GM21528 (cell line): Measurements from ENCODE around the gene TADA2A.
"Not testable (repeated sequence)": the region's sequence is repeated elsewhere in the genome, so short reads cannot be mapped to it uniquely, and the experiment has no call there.

Source experiments
- ATAC-seq: cut with Tn5 transposase; IDR thresholded peaks from one replicate; pipeline ENCODE4 v1.9.1; 2021; ENCODE audit warnings: mild to moderate bottlenecking, moderate library complexity; ENCODE audit not compliant: unreplicated experiment, low FRiP score

Gene TADA2A

DNA sequence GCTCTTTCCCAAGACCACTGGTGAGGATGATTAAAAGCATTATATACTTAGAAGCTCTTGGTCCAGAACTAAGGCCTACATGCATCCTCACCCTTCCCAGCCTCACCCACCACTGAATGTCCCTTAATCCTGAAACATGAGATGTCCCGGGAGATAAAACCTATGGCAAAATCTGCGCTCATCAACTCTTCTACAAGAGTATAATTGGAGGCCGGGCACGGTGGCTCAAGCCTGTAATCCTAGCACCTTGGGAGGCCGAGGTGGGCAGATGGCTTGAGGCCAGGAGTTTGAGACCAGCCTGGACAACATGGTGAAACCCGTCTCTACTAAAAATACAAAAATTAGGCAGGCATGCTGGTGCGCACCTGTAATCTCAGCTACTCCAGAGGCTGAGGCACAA is 13.3 kb upstream of the TADA2A start:
- ATAC-seq = no peak

DNA sequence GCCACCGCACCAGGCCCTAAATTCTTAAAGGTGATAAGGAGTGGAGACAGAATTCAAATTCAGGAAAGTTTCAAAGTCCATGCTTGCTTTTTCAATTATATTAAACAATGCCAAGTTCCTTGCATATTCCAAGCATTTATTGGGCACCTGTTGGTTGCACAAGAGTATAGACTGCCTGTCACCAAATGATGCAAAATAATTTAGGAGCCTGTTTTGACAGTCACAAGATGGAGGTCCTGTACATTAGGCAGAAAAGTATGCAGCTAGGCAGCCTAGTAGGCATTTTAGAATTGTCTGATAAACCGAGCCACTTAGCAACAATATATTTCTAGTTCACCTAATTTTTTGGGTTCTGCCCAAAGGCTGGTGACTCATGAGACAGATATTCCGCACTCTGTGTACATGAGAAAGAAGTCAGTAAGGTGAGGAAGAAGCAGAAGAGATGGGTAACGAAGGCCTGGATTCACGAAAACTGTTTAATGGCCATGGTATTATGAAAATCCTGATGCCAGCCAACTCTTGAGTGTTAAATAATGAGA is 7.4 kb upstream of the TADA2A start:
- ATAC-seq = no peak

DNA sequence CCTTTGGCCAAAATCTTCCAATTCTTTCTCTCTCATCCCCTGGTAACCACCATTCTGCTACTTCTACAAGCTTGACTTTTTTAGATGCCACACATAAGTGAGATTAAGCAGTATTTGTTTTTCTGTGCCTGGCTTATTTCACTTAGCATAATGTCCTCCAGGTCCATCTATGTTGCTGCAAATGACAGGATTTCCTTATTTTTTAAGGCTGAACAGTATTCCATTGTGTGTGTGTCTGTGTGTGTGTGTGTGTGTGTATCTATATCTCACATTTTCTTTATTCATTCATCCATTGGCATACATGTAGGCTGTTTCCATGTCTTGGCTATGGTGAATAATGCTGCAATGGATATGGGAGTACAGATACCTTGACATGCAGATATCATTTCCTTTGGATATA is 6.2 kb upstream of the TADA2A start:
- ATAC-seq = no peak

DNA sequence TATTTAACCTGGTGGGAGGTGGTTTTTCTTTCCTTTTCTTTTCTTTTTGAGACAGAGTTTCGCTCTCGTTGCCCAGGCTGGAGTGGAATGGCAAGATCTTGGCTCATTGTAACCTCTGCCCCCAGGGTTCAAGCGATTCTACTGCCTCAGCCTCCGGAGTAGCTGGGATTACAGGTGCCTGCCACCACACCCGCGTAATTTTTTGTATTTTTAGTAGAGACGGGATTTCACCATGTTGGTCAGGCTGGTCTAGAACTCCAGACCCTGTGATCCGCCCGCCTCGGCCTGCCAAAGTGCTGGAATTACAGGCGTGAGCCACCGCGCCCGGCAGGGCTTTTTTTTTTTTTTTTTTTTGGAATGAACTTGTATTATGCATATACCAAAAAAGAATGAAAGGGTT is 1.2 kb upstream of the TADA2A start:
- ATAC-seq = not testable (repeated sequence)

DNA sequence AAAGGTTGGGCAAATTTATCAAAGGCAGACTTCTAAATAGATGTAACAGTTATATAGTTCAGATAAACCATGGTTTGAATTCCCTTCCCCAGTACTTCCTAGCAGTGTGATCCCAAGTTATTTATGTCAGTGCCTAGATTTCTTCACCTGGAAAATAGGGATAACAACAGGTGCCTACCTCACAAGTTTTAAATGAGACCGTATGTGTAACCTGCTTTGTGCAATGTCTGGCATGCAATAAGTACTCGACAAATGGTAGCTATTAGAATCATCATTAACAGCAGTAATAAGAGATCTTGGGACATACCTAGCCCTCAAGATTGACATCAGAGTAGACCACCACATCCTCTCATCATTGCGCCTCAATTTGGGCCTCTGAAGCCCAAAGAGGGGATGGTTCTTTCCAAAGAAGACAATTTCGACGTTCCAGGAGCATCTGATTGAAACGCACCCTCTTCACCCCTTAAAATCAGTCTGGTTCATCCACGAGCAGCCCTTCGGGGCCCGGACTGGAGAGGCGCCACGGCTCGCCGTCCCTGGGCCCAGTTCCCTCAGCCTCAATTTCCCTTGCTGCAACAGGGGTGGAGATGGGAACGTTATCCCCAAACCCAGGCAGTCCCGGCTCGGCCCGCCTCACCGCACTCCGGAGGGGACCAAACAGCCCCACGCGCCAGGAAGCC is 591 bp upstream of the TADA2A start:
- ATAC-seq = peak; percentile 41

DNA sequence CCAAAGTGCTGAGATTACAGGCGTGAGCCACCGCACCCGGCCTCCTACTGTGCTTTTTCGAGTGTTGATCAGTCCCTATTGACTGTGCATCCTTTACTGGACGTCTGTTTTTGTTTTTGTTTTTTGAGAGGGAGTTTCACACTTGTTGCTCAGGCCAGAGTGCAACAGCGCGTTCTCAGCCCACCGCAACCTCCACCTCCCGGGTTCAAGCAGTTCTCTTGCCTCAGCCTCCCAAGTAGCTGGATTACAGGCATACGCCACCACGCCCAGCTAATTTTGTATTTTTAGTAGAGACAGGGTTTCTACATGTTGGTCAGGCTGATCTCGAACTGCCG is 1.4 kb downstream of the TADA2A start:
- ATAC-seq = not testable (repeated sequence)

DNA sequence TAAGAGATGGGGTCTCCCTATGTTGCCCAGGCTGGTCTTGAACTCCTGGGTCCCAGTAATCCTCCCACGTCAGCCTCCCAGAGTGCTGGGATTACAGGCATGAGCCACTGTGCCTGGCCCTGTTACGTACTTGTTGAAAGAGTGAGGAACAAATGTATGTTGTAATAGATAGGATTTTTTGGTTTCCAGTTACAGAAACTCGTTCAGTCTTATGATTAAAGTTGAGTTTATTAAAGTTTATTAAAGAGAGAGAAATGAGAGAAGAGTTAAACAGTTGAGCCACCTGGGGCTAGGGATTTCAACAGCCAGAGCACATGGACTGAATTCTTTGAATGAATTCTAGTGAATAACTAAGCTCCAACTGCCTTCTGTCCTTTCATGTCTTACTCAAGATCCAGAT is 3.7 kb downstream of the TADA2A start:
- ATAC-seq = no peak

DNA sequence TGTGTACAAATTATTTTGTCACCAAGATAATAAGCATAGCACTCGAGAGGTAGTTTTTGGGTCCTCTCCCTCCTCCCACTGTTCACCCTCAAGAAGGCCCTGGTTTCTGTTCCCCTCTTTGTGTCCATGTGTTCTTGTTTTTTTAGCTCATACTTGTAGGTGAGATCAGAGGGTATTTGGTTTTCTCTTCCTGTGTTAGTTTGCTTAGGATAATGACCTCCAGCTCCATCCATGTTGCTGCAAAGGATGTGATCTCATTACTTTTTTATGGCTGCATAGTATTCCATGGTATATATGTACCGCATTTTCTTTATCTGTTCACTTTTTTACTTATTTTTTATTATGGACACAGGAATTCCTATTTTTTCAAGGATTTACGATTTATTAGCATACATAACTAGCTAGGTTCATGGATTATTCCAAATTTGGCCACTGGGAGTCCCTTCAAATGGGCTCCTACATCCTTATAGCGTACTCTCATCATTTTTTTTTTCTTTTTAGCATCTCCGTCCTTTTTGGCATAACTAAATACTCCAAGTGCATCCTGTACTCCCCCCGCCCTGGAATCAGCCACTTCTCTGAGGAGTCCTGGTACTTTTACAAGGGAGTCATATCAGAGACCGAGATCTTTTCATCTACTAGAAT is 7.3 kb downstream of the TADA2A start:
- no peak for ATAC-seq

DNA sequence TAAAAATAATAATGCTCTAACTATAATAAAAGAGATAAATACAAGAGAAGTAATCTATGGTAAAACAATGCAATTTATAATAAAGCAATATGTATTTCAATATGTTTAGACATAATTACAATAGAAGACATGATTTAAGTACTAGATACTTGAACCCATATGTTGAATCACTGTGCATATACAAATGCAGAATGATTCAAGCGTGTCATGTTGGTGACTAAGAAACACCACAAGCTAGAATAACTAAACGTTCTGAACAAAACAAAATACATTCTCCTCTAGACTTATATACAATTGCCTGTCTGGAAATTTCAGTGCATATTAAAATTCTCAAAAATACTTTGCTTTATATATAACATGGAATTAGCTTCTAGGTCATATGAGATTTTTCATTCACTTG is 11.2 kb downstream of the TADA2A start:
- ATAC-seq = no peak

DNA sequence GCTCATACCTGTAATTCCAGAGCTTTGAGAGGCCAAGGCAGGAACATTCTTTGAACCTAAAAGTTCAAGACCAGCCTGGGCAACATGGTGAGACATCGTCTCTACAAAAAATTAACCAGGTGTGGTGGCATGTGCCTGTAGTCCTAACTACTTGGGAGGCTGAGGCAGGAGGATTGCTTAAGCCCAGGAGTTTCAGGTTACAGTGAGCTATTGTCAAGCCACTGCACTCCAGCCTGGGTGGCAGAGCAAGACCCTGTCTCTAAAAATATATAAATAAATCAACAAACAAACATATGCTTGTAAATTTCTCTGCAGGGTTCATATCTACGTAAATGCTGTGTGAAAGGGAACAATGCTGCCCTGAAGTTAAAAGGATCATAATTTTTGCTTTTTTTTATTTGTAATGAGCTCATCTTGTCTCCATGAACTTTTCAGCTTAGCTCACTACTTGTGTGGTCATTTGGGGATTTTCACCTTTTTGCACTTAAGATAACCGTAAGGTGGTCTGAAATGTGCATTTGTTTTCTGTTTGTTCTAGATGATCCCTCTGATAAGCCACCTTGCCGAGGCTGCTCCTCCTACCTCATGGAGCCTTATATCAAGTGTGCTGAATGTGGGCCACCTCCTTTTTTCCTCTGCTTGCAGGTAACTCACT is 16.4 kb downstream of the TADA2A start:
- ATAC-seq = no peak

DNA sequence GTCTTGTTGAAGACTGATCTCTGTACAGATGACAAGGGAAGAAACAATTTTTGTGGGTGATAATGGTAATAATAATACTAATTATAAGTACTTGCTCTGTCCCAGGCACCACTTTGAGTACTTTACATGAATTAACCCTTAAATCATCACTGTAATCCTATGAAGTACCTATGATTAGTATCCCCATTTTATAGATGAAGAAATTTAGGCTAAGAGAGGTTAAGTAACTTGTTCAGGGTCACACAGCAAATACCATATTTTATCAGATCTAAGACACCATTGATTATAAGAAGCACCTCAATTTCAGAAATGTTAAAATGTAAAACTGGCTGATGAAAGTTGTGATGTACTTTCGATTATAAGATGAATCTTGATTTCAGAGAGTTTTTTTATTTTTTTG is 18.6 kb downstream of the TADA2A start:
- ATAC-seq = no peak

DNA sequence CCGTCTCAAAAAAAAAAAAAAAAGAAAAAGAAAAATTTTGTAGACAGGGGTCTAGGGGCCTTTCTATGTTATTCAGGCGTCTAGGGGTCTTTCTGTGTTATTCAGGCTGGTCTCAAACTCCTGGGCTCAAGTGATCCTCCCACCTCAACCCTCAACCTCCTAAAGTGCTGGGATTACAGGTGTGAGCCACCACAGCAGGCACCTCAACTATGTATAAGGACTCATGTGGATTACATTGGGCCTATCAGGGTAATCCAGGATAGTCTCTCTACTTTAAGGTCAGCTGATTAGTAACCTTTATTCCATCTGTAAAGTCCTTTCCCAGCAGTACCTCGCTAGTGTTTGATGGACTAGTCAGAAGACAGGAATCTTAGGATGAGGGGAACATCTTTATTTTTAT is 22.4 kb downstream of the TADA2A start:
- ATAC-seq = no peak

DNA sequence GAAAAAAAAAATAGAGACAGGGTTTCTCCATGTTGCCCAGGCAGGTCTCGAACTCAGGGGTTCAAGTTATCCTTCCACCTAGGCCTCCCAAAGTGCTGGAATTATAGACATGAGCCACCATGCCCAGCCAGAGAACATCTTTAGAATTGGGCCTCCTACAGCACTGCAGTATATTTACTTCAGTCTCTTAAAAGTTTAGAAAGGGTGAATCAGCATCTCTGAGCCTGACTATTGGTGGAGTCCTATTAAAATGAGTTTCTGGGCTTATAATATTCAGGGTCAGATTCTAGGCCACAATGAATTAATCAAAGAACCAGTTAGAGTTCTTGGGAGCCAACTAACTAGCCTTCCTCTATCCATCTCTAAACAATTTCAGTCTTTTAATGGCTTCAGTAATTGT is 22.8 kb downstream of the TADA2A start:
- ATAC-seq = no peak

DNA sequence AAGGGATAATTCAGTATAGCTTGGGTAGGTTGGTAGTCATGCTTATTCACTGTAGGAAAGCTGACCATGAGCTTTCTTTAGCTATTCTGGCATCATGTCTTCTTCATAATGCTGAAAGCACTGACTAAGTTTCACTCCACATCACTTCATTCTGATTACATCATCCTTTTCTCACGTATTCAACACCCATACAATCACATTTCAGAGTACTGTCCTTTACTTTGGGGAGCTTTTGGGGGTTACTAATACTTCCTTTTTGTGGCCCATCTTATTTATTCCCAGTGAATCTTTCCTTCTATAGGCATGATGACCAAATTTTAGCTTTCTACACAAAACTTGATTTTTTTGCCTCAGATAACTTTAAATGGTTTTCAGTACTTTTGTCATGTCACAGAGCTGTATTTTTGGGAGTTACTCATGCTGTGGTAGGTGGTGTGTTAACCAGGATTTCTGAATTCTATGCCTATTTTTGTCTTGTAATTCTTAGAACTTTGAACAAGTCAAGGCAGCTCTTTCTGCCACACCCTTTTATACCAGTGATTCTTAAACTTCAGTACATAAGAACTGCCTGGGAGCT is 23.5 kb downstream of the TADA2A start:
- no peak for ATAC-seq

DNA sequence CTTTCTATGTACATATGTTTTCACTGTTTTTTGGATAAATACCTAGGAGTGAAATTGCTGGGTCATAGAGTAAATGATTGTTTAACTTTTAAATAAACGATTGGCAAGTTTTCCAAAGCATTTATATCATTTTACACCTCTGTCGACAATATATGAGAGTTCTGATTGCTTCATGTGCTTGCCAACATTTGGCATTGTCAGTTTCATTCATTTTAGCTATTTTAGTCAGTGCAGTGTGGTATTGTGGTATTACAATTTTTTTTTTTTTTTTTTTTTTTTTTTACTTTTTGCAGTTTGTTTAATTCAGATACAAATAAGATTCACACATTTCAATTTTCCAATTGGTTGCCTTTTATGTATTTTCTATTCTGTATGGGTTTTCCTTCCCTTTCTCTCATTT is 26.0 kb downstream of the TADA2A start:
- no peak for ATAC-seq

DNA sequence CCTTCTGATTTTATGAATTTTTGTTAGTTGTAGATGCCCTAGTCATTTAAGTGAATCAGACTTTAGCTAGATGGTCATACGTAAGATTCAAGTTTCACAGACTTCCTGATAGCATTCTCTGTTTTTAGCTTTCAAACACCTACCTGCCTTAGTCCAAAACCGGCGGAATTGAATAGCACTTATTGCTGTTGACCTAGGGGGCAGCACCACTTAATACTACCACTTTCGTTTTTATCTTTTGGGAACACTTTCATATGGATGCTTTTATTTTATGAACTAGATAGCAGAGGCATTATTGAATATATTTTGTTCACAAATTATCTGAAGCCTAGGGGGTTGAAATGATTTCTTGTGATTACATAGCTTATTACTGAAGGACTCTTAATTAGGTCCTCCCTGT is 31.5 kb downstream of the TADA2A start:
- ATAC-seq = no peak

DNA sequence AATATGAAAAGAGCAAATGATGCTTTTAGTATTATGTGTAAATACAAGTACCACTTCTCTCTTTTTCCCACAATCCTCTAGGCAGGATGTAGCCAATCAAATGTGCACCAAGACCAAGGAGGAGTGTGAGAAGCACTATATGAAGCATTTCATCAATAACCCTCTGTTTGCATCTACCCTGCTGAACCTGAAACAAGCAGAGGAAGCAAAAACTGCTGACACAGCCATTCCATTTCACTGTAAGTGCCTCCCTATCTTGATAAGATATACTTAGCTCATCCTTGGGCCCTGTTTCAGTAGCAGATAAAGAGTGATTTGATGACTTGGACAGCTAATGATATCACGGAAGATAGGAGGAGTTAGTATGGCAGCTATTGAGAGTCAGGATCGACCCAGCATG is 33.7 kb downstream of the TADA2A start:
- no peak for ATAC-seq

DNA sequence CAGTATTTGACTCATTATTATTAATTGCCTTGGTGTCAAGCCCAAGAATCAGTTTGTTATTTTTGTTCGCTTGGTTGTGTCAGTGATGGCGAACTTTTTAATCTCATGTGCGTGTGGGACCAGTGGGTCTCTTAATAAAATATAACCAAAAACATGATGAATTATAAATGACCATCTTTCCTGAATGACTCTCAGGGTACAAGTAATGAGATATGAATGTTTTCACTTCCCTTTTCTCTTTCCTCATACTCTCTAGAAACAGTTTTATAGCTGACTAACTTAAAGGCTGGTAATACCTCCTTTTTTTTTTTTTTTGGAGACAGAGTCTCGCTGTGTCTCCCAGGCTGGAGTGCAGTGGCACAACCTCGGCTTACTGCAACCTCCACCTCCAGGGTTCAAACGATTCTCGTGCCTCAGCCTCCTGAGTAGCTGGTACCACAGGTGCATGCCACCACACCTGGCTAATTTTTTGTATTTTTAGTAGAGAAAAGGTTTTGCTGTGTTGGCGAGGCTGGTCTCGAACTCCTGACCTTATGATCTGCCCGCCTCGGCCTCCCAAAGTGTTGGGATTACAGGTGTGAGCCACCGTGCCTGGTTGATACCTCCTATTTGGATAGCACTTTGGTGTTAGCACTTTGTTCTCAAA is 34.8 kb downstream of the TADA2A start:
- ATAC-seq = not testable (repeated sequence)

DNA sequence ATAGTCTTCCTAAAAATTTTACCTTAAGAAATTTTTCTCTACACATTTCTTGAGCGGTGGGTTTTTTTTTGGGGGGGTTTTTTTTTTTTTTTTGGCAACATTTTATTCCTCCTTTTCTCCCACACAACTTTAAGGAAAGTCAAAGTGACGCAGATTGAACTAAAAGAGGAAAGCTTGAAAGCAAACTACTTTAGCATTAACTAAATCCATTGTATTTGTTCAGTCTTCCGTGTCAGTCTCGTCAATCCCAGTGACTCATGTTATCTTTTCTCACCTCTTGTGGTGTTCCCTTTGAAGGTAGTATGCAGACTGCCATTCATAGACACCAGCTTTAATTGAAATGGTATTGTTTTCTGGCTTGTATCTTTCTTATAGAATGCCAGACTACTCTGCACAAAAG is 39.3 kb downstream of the TADA2A start:
- ATAC-seq = no peak

DNA sequence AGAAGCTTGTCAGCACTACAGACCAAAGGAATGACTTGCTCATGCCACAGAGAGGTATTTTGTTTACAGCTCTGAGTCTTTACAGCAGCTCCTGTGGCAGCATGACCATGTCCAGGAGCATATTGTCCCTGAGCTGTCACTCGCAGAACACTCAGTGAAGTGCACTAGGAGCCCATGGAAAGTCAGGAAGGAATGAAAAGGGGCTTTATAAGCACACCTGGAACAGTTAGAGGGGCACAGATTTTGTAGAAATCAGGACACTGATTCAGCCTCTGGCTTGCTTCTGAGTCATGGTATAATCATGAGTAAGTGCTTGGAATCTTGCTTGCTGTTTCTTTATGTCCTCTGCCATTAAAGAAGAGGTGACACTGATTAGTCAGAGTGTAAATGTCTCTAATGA is 41.0 kb downstream of the TADA2A start:
- ATAC-seq = no peak

DNA sequence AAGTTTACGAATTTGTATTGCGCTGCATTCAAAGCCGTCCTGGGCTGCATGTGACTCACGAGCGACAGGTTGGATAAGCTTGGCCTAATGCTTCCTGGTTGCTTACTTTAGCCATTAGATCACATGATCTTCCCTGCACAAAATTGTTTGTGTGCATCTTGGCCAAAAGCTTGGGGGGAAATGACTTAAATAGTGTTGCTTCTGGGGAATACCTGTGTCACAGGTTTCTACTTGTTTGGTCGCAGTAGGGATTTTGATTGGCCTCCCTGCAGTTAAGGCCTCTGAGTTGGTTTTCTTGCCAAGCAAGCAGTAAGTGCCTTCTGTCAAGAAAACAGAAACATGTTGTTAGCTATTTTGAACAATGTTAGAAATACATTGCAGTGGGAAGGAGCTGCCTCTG is 43.4 kb downstream of the TADA2A start:
- ATAC-seq = no peak
